Measurements from ENCODE around the gene NECAB3.

NECAB3 gene

DNA sequence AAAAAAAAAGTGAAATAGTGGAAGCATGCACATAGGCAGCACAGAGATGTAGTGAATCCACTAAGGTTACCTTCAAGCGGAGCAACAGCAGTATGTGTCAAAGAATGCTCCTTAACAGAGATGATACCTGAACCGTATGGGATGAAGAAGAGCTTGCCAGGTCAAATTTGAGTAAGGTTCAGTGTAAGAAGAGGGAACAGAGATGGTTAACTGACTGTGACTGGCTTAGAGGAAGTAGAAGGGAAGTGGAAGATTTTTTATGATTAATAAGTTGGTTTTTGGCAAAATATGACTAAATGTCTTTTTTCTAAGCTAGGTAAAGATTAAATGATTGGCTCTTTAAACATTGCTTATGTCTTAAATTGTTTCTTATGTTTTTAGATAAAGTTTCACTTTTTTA lies 64.7 kb downstream of the NECAB3 start:
- no peak for DNase-seq
- Mint-ChIP-seq H3K36me3 (ENCODE audit: low read depth) (peaks cover 38% of the 10 kb centered on the region), H3K27ac (no peak overlapping the region), H3K4me3 (no peak overlapping the region), H3K9me3 (no peaks in the 10 kb centered on the region), H3K27me3 (ENCODE audit: low read depth, poor library complexity) (peaks cover 2% of the 10 kb centered on the region), H3K4me1 (no peaks in the 10 kb centered on the region)
- TF ChIP-seq, protein P1, sequence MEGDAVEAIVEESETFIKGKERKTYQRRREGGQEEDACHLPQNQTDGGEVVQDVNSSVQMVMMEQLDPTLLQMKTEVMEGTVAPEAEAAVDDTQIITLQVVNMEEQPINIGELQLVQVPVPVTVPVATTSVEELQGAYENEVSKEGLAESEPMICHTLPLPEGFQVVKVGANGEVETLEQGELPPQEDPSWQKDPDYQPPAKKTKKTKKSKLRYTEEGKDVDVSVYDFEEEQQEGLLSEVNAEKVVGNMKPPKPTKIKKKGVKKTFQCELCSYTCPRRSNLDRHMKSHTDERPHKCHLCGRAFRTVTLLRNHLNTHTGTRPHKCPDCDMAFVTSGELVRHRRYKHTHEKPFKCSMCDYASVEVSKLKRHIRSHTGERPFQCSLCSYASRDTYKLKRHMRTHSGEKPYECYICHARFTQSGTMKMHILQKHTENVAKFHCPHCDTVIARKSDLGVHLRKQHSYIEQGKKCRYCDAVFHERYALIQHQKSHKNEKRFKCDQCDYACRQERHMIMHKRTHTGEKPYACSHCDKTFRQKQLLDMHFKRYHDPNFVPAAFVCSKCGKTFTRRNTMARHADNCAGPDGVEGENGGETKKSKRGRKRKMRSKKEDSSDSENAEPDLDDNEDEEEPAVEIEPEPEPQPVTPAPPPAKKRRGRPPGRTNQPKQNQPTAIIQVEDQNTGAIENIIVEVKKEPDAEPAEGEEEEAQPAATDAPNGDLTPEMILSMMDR (IDR thresholded peaks at IDR 0.05), result no peak
